ENCODE measurements around the gene CDH20. TPM values are rescaled to one million over a fixed set of nuclear protein-coding genes. Genes with fewer than 3 reads are reported as not detected.
A peak's percentile ranks its signal among the peaks of the same experiment; 100 is the strongest.

Gene CDH20
- polyA plus RNA-seq, 3 donors, result not detected

DNA sequence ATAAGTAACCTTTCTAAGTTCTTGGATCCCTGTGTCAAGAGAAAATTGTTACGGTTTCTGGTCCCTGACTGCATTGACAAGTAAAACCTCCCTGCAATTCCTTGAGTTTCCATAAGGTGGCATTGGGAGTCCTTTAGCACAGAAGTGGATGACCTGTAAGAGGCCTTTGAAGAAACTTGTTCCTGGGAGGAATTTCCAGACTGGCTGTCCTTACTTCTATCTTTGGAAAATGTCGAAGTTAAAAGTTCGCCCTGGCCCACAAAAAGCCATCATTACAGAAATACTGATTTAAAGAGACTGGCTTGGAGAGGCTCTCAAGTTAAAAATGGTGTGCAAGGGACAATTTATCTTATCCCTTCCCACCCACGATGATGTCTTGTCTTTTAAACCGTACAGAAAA, 218.4 kb downstream of the CDH20 start:
- Histone ChIP-seq H3K27ac (ENCODE audit: low read depth in 1 of 2, low read length in 2 of 2) (no peak overlapping the region), H3K9ac (ENCODE audit: insufficient read depth, low read length, poor library complexity, severe bottlenecking) (no peak overlapping the region), H3K36me3 (replicated peaks in 1 of 2; ENCODE audit: control insufficient read depth in 1 of 2, insufficient read depth in 2 of 2, low read length in 2 of 2) (no peaks in the 10 kb centered on the region), H3K4me3 (replicated peaks in 1 of 3; ENCODE audit: low read depth in 2 of 3, low read length in 3 of 3) (no peak overlapping the region), H3K27me3 (ENCODE audit: control insufficient read depth in 2 of 2, insufficient read depth in 2 of 2, low read length in 2 of 2) (peaks cover 0 to 3% of the 10 kb centered on the region in 2 donors), H3K79me2 (ENCODE audit: insufficient read depth, low read length) (no peaks in the 10 kb centered on the region), H3K4me1 (ENCODE audit: control insufficient read depth in 1 of 2, insufficient read depth in 2 of 2, low read length in 2 of 2) (no peaks in the 10 kb centered on the region), H3K9me3 (replicated peaks in 1 of 2; ENCODE audit: control insufficient read depth in 1 of 2, insufficient read depth in 1 of 2, low read length in 2 of 2) (no peaks in the 10 kb centered on the region), H4K20me1 (ENCODE audit: insufficient read depth, low read length) (no peaks in the 10 kb centered on the region), H2AFZ (ENCODE audit: insufficient read depth, low read depth, low read length, poor library complexity, severe bottlenecking) (no peak overlapping the region), H3K4me2 (replicated peaks; ENCODE audit: extremely low read depth, low read length, poor library complexity, severe bottlenecking) (no peak overlapping the region)
- Mint-ChIP-seq H3K36me3 (no peaks in the 10 kb centered on the region), H3K27ac (no peak overlapping the region), H3K9me3 (peaks cover 0 to 4% (median 2%) of the 10 kb centered on the region in 7 donors), H3K27me3 (ENCODE audit: low read depth in 3 of 3) (peaks cover 3 to 14% (median 6%) of the 10 kb centered on the region in 3 donors), H3K4me3 (no peak overlapping the region), H3K4me1 (peaks cover 8% of the 10 kb centered on the region)
- intact Hi-C loops (cut with micrococcal nuclease), result loop anchor here (2.0 to 5.0 kb wide), 2 partner anchors 579 to 581 kb away; no protein-coding TSS in a partner anchor
- TF ChIP-seq, protein P1, sequence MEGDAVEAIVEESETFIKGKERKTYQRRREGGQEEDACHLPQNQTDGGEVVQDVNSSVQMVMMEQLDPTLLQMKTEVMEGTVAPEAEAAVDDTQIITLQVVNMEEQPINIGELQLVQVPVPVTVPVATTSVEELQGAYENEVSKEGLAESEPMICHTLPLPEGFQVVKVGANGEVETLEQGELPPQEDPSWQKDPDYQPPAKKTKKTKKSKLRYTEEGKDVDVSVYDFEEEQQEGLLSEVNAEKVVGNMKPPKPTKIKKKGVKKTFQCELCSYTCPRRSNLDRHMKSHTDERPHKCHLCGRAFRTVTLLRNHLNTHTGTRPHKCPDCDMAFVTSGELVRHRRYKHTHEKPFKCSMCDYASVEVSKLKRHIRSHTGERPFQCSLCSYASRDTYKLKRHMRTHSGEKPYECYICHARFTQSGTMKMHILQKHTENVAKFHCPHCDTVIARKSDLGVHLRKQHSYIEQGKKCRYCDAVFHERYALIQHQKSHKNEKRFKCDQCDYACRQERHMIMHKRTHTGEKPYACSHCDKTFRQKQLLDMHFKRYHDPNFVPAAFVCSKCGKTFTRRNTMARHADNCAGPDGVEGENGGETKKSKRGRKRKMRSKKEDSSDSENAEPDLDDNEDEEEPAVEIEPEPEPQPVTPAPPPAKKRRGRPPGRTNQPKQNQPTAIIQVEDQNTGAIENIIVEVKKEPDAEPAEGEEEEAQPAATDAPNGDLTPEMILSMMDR (IDR thresholded peaks at IDR 0.05), result peak; percentile 89
- peak; percentile 14 to 43 (median 35) for DNase-seq
- WGBS (ENCODE audit: insufficient coverage), result no CpG with 5 or more reads among the region's 5 CpGs

DNA sequence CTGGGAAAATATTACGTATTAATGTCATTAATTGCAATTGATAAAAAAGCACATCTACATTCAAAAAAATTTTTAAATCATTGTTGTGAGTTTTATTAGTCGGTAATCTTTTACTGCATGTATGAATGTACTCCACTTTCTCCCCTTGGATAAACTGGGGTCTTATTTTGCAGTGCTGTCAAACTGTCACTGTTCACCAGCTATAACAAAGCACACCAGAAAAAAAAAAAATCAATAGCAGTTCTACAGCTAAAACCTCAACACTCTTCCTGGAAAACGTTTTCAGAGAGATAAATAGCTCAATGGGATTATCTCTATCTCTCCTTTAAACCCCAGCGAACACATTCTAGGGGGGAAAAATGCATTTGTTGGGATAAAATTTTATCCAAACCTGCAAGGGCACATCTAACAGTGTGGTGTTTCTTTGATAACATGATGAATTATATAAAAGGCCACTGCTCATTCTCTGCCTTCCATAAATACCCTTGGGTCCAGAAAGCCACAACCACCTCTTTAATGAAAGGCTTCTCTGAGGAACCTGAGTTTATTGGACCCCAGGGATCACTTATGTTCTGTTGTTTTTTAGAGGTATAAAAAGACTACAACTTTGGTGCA, 219.9 kb downstream of the CDH20 start:
- no peaks in the 10 kb centered on the region for H3K36me3 Mint-ChIP-seq
- H3K9ac ChIP-seq (ENCODE audit: insufficient read depth, low read length, poor library complexity, severe bottlenecking), result no peak overlapping the region
- peaks cover 8% of the 10 kb centered on the region for H3K4me1 Mint-ChIP-seq
- no peaks in the 10 kb centered on the region for H4K20me1 ChIP-seq (ENCODE audit: insufficient read depth, low read length)
- no peaks in the 10 kb centered on the region for H3K9me3 ChIP-seq (replicated peaks in 1 of 2; ENCODE audit: control insufficient read depth in 1 of 2, insufficient read depth in 1 of 2, low read length in 2 of 2)
- H3K27ac ChIP-seq (ENCODE audit: low read depth in 1 of 2, low read length in 2 of 2), result no peak overlapping the region
- H3K4me3 Mint-ChIP-seq, result no peak overlapping the region
- no peak for DNase-seq
- H2AFZ ChIP-seq (ENCODE audit: insufficient read depth, low read depth, low read length, poor library complexity, severe bottlenecking), result no peak overlapping the region
- TF ChIP-seq, protein P1 (IDR thresholded peaks at IDR 0.05), result no peak
- H3K4me2 ChIP-seq (replicated peaks; ENCODE audit: extremely low read depth, low read length, poor library complexity, severe bottlenecking), result no peak overlapping the region
- H3K27me3 Mint-ChIP-seq (ENCODE audit: low read depth in 3 of 3), result peaks cover 3 to 14% (median 6%) of the 10 kb centered on the region in 3 donors
- H3K27me3 ChIP-seq (ENCODE audit: control insufficient read depth in 2 of 2, insufficient read depth in 2 of 2, low read length in 2 of 2), result peaks cover 0 to 3% of the 10 kb centered on the region in 2 donors
- no peaks in the 10 kb centered on the region for H3K4me1 ChIP-seq (ENCODE audit: control insufficient read depth in 1 of 2, insufficient read depth in 2 of 2, low read length in 2 of 2)
- H3K27ac Mint-ChIP-seq, result no peak overlapping the region
- no peaks in the 10 kb centered on the region for H3K79me2 ChIP-seq (ENCODE audit: insufficient read depth, low read length)
- intact Hi-C loops (cut with micrococcal nuclease), result loop anchor here in 1 of 2 donors (5.0 kb wide), 1 partner anchor 579 kb away; no protein-coding TSS in a partner anchor
- WGBS (ENCODE audit: insufficient coverage), result no CpG with 5 or more reads among the region's 4 CpGs
- H3K36me3 ChIP-seq (replicated peaks in 1 of 2; ENCODE audit: control insufficient read depth in 1 of 2, insufficient read depth in 2 of 2, low read length in 2 of 2), result no peaks in the 10 kb centered on the region
- H3K4me3 ChIP-seq (replicated peaks in 1 of 3; ENCODE audit: low read depth in 2 of 3, low read length in 3 of 3), result no peak overlapping the region
- H3K9me3 Mint-ChIP-seq, result peaks cover 0 to 4% (median 2%) of the 10 kb centered on the region in 7 donors
